GM19455 (cell line): ENCODE data around the gene CEP85.
"Not testable (repeated sequence)": the region's sequence is repeated elsewhere in the genome, so short reads cannot be mapped to it uniquely, and the experiment has no call there.

Source experiments
- ATAC-seq: cut with Tn5 transposase; IDR thresholded peaks from one replicate; pipeline ENCODE4 v1.9.1; 2021; ENCODE audit not compliant: unreplicated experiment

The CEP85 gene

DNA sequence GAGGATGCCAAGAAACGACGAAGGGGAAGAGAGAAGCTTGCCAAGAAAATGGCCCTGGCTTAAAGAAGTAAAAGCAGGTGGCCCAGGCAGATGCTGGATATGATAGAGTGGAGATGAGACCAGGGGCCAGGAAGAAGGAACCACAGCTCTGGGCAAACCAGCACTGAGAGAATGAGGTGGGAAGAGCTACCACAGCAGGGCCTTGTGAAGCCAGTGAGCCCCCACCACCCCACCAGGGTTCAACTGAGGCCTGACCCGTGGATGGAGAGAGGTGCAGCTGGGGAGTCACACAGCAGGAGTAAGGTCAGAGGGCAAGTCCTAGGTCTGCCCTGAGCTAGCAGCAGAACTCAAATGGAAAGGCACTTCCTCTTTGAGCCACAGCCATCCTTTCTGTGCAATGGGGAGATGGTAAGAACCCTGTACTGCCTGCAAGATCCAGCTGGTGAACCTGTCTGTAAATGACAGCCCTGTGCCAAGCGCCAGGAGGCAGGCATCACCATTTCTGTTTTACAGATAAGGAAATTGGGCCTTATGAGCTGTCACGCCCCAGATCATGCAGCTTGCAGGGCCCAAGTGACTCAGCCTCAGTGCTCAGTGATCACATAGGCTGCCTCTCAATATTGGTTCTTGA is 54.4 kb downstream of the CEP85 start:
- ATAC-seq = no peak

DNA sequence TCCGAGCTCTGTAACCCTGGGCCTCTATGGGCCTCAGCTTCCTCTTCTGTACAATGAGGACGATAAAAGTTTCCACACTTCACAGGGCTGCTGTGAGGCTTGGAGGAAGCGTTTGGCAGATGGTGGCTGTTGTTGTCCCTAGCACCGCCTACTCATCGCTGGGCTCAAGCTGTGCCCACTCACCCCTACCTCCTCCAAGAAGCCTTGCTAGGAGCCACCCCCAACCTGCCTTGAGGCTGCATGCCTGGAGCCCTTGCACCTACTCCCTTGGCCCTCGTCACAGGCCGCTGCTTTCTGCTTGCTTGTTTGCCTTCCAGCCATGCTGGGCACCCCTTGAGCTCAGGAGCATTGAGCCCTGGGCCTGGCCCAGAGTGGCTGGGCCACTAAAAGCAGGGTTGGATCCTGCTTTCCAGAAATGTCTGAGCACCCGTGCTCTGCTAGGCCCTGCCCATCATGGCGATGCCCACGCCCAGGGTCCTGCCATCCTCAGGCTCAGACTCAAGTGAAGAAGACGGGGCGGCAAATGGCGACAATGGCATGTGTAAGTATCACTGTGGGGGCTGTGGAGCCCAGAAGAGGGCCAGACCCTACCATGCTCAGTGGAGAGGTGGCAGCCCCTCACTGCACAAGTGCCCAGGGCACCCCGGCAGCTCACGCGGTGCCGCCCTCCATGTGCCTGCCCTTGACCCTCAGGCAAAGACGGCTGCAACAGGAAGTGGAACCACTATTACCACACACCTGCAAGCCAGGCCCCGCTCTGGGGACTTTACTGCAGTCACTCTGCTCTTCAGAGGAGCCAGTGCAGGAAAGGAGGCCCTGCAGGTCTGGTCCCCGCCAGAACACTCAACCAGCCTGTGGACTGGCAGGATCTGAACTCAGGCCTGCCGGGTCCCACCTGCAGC is 55.4 kb downstream of the CEP85 start:
- ATAC-seq = peak; percentile 44

DNA sequence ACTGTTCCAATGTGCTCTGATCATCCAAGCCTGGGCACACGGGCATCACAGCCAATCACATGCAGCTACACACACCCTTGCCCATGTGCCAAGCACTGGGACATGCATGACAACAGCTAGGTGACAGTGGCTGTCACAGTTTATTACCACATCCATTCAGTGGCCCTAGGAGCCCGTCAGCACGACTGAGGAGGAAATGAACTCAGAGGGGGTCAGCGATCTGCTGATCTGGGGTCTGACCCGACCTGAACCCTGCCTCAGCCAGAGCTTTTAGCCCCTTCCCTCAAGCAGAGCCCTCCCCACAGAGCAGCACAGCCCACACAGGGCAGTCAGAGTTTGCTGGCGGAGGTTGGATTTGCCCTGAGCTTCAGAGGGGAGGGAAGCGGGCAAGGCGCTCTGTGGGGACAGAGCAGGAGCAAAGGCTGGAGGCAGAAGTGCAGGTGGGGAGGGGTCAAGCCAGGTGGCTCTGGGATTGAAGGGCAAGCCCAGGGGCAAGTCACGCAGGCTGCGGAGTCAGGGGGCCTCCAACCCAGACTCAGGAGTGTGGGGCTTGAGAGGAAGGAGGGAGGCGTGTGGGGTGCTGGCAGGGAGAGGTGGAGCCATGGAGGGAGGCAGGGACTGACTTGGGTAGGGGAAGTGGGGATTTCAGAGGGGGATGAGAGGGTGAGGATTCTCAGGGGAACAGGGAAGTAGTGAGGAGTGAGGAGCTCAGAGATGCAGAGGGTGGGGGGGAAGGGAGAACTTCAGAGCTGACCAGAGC is 56.3 kb downstream of the CEP85 start:
- ATAC-seq = no peak

DNA sequence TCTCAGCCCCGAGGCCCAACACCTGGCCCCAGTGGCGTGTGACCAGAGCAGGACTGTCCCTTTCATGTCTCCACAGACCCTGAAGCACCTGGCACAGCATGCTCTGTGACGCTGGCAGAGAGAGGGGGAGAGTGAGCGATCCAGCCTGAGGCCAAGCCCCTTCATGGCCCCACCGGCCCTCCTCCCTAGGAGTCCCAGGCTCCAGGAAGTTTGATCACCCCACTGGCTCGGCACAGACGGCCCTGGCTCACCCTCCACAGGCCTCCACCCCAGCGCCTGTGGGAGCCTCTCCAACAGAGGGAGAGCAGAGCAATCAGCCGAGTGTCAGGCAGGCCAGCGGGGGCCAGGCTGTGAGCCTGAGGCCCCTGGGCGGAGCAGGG is 56.9 kb downstream of the CEP85 start:
- ATAC-seq = no peak

DNA sequence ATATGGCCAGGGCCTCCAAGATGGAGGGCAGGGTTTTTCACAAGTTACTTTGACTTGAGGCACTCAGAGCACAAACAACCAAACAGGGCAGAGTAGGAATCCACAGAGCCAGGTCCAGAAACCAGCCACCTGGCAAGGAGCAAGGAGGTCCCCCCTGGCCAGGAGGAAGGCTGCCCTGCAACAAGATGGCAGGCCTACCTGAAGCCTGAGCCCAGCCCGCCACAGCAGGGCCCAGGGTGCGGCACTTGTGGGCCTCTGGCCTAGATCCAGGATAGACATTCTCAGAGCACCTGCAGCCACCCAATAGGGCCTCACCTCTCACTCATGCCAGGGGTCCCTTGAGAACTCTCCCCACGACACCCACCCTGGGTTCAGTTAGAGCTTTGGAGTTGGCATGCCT is 57.4 kb downstream of the CEP85 start:
- ATAC-seq = no peak

DNA sequence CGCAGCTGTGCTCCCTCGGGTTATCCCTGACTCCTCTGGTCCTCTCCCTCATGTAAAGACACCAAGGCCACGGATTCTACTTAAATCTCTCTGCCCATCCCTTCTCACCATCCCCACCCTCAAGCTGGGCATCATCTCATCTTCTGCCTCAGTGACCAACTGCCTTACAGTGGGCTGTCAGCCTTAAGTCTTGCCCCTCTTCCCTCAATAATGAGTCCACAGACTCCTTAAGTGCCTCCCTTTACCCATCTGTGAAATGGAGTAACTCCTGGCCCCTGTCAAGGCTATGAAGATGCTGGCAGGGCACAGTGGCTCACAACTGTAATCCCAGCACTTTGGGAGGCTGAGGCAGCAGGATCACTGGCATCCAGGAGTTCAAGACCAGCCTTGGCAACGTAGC is 57.9 kb downstream of the CEP85 start:
- ATAC-seq = no peak

DNA sequence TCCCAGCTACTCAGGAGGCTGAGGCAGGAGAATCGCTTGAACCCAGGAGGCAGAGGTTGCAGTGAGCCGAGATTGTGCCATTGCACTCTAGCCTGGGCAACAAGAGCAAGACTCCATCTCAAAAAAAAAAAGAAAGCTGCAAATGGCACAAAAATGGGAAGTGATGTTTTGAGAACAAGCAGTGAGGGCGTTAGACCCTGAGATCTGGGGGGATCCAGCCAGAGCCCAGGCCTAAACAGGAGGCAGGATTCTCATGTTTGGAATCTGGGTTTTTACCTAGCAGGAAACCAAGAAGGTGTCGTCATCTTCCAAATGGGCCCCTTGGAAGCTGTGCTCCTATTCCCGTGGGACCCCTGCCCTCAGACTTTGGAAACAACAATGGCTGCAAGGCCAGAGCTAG is 58.7 kb downstream of the CEP85 start:
- not testable (repeated sequence) for ATAC-seq

DNA sequence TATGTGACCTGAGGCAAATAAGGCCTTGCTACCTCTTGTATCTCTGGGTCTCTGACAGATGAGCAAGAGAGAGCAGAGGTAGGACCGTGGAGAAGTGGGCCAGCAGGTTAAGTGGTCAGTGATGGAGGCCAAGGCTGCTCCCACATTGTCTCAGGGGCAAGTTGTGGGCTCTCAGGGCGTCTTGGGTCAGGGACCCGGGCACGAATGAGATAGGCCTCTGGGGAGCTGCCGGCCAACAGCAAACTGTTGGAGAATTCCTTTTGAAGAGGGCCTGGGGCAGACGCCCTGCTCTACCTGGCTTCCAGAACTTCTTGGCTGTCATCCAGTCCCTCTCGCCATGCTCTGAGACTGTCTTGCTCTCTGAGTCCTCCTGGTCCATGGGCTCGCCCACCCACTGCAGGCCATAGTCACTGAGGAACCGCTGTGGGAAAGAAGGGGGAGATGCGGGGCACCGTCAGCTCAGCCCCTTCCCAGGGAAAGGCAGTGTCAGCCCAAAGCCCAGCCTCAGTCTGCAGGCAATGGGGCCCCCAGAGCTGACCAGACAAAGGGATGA is 60.0 kb downstream of the CEP85 start:
- no peak for ATAC-seq

DNA sequence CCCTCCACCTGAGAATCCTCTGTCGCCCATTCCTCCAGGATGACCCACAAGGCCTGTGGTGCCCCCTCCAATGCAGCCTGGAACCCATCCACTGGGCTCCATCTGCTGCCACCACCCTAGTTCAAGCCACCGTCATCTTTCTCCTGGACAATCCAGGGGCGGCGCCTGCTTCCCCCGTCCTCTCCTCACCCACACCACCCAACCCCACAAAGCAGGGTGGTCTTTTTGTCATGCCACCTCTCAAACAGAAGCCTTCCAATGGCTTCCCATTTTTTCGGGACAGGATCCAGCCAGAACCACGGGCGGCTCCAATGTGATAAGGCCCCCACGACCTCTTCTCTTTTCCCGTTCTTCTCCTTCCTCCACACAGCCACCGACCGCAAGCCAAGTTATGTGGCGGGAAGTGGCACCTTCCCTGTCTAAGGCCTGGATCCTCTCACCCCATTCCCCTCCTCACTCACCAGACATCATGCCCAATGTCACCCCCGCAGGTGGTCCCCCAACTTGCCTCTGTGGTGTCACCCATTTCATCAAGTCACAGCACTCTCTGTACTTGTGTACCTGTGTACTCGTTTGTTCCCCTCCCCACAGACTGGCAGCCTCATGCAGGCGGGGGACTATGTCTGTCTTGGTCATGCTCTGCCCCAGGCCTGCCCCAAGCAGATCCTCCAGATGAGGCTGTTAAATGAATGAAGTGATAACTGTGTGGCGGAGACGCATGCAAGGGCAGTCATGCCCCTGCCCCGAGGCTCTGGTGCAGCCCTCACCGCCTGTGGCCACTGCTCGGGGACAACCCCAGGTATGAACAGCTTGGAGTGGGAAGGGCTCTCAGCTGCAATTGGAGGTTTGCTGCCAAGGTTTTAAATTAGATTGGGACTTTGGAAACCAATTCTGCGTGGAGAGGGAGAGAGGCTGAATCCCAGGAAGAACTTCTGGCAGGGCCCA is 61.5 kb downstream of the CEP85 start:
- no peak for ATAC-seq

DNA sequence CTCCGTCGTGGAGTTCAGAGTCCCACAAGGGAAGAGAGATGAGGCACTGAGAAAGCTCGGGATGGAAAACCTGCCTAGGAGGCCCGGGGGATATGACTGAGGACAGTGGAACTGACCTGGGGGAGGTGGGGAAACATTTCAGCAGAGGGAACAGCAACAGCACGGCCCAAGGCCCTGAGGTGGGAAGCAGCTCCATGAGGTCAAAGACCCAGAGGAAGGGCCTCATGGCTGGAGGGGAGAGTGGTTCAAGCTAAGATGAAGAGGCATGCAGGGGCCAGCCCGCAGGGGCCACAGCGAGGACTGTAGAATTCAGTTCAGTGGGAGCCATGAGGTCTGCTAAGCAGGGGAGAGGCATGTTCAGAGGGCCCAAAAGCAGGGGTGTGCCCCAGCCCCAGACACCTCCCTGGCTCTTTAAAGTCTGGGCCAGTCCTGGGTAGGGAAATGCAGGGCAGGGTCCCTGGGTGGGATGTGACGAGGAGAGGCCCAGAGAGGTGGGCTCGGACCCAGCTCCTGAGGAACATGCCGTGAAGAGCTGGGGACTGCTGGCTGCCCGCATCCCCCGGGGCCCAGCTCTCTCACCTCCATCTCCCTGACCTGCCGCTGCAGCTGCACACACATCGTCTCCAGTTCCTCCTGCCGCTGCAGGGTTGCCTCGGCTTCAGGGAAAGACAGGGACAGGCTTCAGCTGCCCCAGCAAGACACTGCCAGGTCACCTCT is 62.5 kb downstream of the CEP85 start:
- ATAC-seq = no peak

DNA sequence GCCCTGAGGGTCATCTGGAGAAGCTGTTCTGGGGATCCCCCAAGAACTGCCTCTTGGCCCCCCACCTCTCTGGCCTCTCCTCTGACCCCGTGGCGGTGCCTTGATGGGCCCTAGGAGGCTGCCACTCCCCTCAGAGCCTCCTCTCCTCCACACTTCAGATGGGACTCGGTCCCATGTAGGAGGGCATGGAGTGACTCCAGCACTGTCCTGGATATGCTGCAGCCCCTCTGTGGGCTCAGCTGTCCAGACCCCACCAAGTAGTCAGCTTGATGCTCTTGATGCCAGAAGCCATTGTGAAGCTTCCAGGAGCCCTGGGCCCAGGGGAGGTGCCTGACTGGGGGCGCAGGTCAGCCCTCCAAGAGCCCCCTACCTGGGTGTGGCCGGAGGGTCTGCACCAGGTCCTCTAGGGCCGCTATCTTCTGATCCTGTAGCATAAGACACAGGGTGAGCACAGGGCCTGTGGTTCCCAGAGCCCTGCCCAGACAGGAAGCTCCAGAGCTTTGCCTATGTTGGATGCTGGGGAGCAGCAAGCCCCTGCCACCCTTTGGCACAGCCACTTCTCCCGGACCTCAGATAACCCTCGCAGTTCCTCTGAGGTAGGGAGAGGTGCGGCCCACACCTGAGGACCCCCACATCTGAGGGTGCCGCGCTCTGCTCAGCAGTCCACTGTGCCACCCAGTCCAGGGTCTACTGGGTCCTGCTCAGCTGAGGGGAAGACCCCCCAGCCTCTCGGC is 63.2 kb downstream of the CEP85 start:
- no peak for ATAC-seq

DNA sequence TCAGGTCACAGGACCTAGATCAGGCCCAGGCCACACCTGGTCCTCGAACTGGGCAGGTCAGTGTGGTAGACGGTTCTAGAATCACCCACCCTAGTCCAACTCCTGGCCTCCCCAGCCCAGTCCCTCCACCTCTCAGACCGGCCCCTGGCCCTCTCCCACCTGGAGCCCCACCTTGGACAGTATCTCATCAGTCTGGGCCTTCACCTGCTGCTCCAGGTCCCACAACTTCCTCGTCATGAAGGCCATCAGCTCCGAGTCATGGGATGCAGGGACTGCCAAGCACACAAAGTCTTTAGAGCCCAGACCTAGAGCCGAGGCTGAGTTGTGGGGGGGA is 63.8 kb downstream of the CEP85 start:
- no peak for ATAC-seq

DNA sequence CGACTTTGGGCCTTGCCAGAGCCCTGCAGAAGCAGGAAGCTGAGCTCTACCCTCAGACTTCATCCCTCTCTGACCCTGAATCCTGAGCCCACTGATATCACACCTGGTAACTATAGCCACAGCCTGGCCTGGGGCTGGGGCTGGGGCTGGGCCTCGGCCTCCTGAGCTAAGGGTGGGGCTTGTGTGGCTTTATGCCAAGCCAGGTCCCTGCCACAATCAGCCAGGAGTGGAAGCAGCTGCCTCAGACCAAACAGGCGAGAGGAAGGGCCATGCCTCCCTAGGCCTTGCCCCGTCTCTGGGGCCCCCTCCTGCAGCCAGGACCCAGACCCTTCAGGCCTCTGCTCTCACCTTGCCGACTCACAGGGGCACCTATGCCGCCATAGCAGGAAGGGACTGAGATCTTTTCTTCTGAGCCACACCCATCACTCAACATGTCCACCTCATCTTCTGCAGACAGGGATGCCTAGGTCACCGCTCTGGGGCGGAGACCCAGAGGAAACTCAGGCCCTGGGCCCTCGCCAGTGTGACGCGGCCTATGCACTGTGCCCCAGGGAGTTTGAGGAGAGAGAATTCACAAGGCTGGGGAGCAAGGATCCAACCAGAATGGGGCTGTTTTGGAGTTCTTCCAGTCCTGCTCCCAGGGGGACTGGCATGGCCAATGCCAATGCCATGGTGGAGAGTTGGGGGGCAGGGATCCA is 66.7 kb downstream of the CEP85 start:
- ATAC-seq = no peak

DNA sequence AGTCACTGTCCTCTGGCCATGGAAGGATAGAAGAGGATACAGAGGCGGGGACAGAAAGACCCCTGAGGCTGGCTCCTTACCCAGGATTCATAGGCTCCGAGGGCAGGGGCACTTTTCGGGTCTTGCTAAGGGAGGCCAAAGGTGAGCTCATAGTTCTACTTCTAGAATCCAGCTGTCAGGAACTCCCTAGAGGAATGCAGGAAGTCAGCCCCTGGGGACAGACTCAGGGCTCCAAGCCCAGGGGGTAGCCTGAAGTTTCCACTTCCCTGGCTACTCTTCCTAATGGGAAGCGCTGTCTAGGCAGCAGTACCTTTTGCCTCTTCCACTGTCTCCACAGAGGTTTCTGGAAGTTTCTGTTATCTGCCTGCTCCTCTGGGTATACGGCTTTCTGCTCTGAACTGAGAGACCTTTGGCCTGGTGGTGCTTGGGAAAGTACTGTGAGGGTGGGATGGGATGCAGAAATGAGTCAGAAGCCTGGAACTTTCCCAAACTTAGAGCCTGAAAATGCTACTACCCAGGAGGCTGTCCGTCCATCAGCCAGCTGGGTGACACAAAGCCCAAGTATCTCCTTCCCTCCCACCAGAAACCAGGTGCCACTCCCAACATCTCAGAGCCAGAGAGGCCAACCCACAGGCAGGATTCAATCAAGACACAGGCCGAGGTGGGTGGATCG is 68.9 kb downstream of the CEP85 start:
- no peak for ATAC-seq

DNA sequence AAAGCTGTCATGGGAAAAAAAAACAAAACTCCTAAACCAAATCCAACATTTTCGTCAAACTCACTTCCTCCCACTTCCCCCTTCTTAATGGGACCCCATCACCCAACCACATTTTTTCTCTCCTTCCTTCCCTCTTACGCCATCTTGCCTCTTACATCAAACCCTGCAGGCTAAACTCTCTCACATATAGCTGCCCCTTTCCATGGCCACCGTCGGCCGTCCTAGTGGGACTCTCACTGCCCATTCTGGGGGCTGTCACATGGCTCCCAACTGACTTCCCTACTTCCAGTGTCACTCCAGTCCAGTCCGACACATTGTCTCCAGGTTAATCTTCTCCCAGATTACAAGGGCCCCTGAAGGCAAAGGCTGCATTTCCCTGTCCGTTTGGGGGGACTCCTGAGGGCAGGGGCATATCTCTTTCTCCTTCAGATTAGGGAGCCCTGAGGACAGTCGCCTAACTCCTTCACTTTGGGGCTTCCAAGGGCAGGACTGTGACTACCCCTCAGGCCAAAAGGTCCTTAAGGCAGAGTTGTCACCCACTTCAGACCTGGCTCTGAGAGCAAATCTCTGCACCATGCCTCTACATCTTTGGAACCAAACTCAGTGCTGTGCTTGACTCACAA is 71.8 kb downstream of the CEP85 start:
- ATAC-seq = no peak

DNA sequence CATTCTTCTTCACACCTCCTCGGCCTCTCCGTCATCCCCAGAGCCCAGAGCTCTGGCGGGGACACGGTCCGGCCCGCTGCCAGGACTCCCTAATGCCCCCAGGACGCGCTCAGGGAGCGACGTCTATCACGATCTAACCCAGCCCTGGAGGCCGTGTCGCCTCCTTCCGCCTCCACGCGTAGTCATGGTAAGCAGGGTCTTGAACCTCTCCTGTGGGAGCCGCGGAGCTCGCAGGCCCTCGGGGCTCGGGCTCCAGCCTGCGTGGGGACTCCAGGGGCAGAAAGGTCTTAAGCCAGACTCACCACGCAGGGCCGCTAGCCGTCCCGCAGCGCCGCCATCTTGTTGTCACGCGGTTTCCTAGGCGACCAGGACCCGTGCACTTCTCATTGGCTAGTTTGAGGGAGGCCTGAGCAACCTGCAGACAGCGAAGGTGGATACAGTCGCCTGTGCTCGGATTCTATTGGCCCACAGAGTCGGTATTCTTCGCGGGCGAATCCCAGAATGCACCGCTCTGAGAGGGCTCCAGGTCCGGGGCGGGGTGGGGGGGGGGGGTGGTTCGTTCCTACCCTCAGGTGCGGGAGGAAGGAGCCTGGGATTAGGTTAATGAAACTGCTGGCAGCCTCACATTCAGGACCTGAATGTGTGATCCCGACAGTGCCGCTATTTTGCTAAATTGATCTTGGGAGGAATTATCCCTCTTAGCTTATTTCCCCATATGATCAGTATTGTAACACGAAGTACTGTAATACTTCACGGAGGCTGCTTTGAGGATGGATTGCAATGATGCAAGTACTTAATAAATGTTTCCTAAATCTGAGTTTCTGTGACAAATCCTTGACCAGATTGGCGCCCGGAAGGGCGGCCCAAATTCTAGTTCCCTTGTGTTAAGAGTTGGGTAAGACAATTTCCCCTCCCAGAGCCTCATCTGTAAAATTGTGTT is 72.6 kb downstream of the CEP85 start, which contains the start of gene UBXN11:
UBXN11 (minus strand) TSS at position 347 of the 940 bp plus-strand sequence. CDS start 3,753 bp downstream, outside the sequence.
- peak; percentile 97 for ATAC-seq
